ENCODE data around the gene CASS4. TPM values are rescaled to one million over a fixed set of nuclear protein-coding genes. Genes with fewer than 3 reads are reported as not detected.
"Not testable (repeated sequence)": the region's sequence is repeated elsewhere in the genome, so short reads cannot be mapped to it uniquely, and the experiment has no call there.

CASS4 gene
- total and polyA plus RNA-seq, 2 donors (not counting 1 experiment from before 2014, with no cell fraction given) = 17.7 to 65.8 TPM

DNA sequence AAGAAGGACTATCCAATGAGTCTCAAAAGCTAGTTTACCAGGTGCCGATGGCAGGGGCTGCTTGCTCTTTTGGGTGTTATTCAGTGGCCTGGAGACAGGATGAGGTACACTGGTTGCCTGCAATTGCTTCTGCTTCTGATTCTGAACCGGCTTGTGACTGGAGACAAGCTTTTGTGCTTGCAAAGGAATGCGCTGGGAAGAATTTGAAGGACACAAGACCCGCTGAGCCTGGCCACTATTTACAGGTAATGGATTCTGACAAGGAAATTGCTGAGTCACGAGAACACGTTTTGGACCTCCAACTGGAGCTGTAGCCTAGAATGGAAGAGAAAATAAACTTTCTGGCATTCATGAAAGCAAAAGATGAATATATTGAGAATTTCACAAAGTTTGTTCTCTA, 25.8 kb upstream of the CASS4 start:
- TF ChIP-seq EZH2 (IDR thresholded peaks at IDR 0.05; ENCODE audit: low read length, missing control alignments) = no peak
- TF ChIP-seq, protein P1, sequence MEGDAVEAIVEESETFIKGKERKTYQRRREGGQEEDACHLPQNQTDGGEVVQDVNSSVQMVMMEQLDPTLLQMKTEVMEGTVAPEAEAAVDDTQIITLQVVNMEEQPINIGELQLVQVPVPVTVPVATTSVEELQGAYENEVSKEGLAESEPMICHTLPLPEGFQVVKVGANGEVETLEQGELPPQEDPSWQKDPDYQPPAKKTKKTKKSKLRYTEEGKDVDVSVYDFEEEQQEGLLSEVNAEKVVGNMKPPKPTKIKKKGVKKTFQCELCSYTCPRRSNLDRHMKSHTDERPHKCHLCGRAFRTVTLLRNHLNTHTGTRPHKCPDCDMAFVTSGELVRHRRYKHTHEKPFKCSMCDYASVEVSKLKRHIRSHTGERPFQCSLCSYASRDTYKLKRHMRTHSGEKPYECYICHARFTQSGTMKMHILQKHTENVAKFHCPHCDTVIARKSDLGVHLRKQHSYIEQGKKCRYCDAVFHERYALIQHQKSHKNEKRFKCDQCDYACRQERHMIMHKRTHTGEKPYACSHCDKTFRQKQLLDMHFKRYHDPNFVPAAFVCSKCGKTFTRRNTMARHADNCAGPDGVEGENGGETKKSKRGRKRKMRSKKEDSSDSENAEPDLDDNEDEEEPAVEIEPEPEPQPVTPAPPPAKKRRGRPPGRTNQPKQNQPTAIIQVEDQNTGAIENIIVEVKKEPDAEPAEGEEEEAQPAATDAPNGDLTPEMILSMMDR (conservative IDR thresholded peaks at IDR 0.05 in 1 of 2, IDR thresholded peaks at IDR 0.05 in 1 of 2; ENCODE audit: low read depth in 1 of 2, low read length in 2 of 2) = no peak
- H3K9ac ChIP-seq (ENCODE audit: insufficient read depth, low read length) = no peak overlapping the region
- H3K27ac ChIP-seq (ENCODE audit: insufficient read depth, low read length) = no peak overlapping the region
- no peak overlapping the region for H3K4me2 ChIP-seq (ENCODE audit: extremely low read depth, insufficient read depth, low read length)
- no peak for DNase-seq (ENCODE audit: low read depth in 2 of 2)
- no peak overlapping the region for H3K4me3 ChIP-seq (replicated peaks in 1 of 4; ENCODE audit: control extremely low read depth in 1 of 4, insufficient read depth in 1 of 4, low read depth in 3 of 4, low read length in 4 of 4)
- H3K79me2 ChIP-seq (ENCODE audit: control insufficient read depth, insufficient read depth, low read length) = peaks cover 75% of the 10 kb centered on the region
- H3K4me1 ChIP-seq (ENCODE audit: control insufficient read depth, extremely low read depth, insufficient read depth, low read length) = peaks cover 2% of the 10 kb centered on the region
- no peak overlapping the region for H2AFZ ChIP-seq (ENCODE audit: low read length)
- no peaks in the 10 kb centered on the region for H4K20me1 ChIP-seq (ENCODE audit: control insufficient read depth, extremely low read depth, insufficient read depth, low read length)
- peaks cover 13% of the 10 kb centered on the region for H3K36me3 ChIP-seq (ENCODE audit: control insufficient read depth, insufficient read depth, low read length)
- no peaks in the 10 kb centered on the region for H3K27me3 ChIP-seq (ENCODE audit: control insufficient read depth, insufficient read depth, low read length)
- H3K9me3 ChIP-seq (ENCODE audit: control insufficient read depth, insufficient read depth, low read depth, low read length) = no peaks in the 10 kb centered on the region

DNA sequence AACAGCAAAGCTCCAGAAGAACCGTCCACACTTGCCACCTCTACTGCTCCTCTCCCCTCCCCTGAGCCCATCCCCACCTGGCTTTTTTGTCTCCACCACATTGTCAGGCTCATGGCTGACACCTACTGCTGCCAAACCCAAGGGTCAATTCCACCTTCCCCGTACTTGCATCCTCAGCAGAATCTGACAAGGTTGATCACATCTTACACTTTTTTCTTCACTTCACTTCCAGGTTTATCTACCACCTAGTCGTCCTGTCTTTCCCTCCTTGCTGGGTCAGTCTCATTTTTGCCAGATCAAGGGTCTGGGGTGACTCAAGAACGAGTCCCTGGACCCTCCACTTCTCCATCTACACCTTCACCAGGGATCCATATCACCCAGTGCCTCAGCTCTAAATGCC, 23.2 kb upstream of the CASS4 start:
- Histone ChIP-seq H3K36me3 (ENCODE audit: control insufficient read depth, insufficient read depth, low read length) (peaks cover 7% of the 10 kb centered on the region), H3K27me3 (ENCODE audit: control insufficient read depth, insufficient read depth, low read length) (no peaks in the 10 kb centered on the region), H3K9me3 (ENCODE audit: control insufficient read depth, insufficient read depth, low read depth, low read length) (no peaks in the 10 kb centered on the region), H3K4me1 (ENCODE audit: control insufficient read depth, extremely low read depth, insufficient read depth, low read length) (peaks cover 5% of the 10 kb centered on the region), H2AFZ (ENCODE audit: low read length) (no peak overlapping the region), H3K4me3 (replicated peaks in 1 of 4; ENCODE audit: control extremely low read depth in 1 of 4, insufficient read depth in 1 of 4, low read depth in 3 of 4, low read length in 4 of 4) (no peak overlapping the region), H3K27ac (ENCODE audit: insufficient read depth, low read length) (no peak overlapping the region), H3K4me2 (ENCODE audit: extremely low read depth, insufficient read depth, low read length) (no peak overlapping the region), H3K9ac (ENCODE audit: insufficient read depth, low read length) (no peak overlapping the region), H3K79me2 (ENCODE audit: control insufficient read depth, insufficient read depth, low read length) (peaks cover 80% of the 10 kb centered on the region), H4K20me1 (ENCODE audit: control insufficient read depth, extremely low read depth, insufficient read depth, low read length) (no peaks in the 10 kb centered on the region)
- TF ChIP-seq, protein P1 (conservative IDR thresholded peaks at IDR 0.05 in 1 of 2, IDR thresholded peaks at IDR 0.05 in 1 of 2; ENCODE audit: low read depth in 1 of 2, low read length in 2 of 2) = no peak
- no peak for TF ChIP-seq EZH2 (IDR thresholded peaks at IDR 0.05; ENCODE audit: low read length, missing control alignments)
- DNase-seq (ENCODE audit: low read depth in 2 of 2) = no peak

DNA sequence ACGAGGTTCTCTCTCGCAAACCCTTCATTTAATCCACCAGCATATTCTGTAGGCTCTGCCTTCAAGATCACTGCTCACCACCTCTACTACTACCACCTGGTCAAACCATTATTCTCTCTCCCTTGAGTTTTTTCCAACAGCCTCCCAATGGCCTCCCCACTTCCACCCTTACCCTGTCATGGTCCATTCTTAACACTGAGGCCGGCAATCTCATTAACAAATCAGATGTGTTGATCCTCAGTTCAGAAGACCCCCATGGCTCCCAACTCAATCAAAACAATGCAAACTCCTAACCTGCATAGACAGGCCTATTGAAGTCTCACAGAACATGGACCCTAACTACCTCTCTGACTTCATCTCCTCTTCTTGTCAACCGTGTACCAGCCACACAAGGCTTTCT, 22.3 kb upstream of the CASS4 start:
- no peaks in the 10 kb centered on the region for H3K9me3 ChIP-seq (ENCODE audit: control insufficient read depth, insufficient read depth, low read depth, low read length)
- no peak overlapping the region for H3K4me3 ChIP-seq (replicated peaks in 1 of 4; ENCODE audit: control extremely low read depth in 1 of 4, insufficient read depth in 1 of 4, low read depth in 3 of 4, low read length in 4 of 4)
- H3K27me3 ChIP-seq (ENCODE audit: control insufficient read depth, insufficient read depth, low read length) = no peaks in the 10 kb centered on the region
- H3K4me2 ChIP-seq (ENCODE audit: extremely low read depth, insufficient read depth, low read length) = peak overlapping the region; percentile 18
- peaks cover 5% of the 10 kb centered on the region for H3K4me1 ChIP-seq (ENCODE audit: control insufficient read depth, extremely low read depth, insufficient read depth, low read length)
- peaks cover 7% of the 10 kb centered on the region for H3K36me3 ChIP-seq (ENCODE audit: control insufficient read depth, insufficient read depth, low read length)
- DNase-seq (ENCODE audit: low read depth in 2 of 2) = no peak
- H3K79me2 ChIP-seq (ENCODE audit: control insufficient read depth, insufficient read depth, low read length) = peaks cover 83% of the 10 kb centered on the region
- no peak for TF ChIP-seq EZH2 (IDR thresholded peaks at IDR 0.05; ENCODE audit: low read length, missing control alignments)
- TF ChIP-seq, protein P1 (conservative IDR thresholded peaks at IDR 0.05 in 1 of 2, IDR thresholded peaks at IDR 0.05 in 1 of 2; ENCODE audit: low read depth in 1 of 2, low read length in 2 of 2) = no peak
- H4K20me1 ChIP-seq (ENCODE audit: control insufficient read depth, extremely low read depth, insufficient read depth, low read length) = no peaks in the 10 kb centered on the region
- no peak overlapping the region for H2AFZ ChIP-seq (ENCODE audit: low read length)
- no peak overlapping the region for H3K27ac ChIP-seq (ENCODE audit: insufficient read depth, low read length)
- no peak overlapping the region for H3K9ac ChIP-seq (ENCODE audit: insufficient read depth, low read length)

DNA sequence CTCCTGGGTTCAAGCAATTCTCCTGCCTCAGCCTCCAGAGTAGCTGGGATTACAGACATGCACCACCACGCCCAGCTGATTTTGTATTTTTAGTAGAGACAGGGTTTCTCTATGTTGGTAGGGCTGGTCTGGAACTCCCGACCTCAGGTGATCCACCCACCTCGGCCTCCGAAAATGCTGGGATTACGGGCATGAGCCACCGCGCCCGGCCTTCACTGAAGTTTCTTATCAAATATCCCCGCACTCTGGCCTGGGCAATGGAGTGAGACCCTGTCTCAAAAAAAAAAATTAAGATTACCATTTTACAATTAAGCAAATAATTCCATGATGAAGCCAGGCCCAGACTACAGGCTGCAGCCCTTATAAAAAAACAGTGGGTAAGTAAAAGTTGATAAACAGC, 21.7 kb upstream of the CASS4 start:
- Histone ChIP-seq H3K4me2 (ENCODE audit: extremely low read depth, insufficient read depth, low read length) (peak overlapping the region; percentile 95), H3K4me3 (replicated peaks in 1 of 4; ENCODE audit: control extremely low read depth in 1 of 4, insufficient read depth in 1 of 4, low read depth in 3 of 4, low read length in 4 of 4) (peak overlapping the region in 3 of 4 experiments; percentile 73 to 99 (median 95)), H3K79me2 (ENCODE audit: control insufficient read depth, insufficient read depth, low read length) (peaks cover 84% of the 10 kb centered on the region)
- not testable (repeated sequence) for DNase-seq (ENCODE audit: low read depth in 2 of 2); H3K36me3 ChIP-seq (ENCODE audit: control insufficient read depth, insufficient read depth, low read length); H3K9me3 ChIP-seq (ENCODE audit: control insufficient read depth, insufficient read depth, low read depth, low read length); H3K4me1 ChIP-seq (ENCODE audit: control insufficient read depth, extremely low read depth, insufficient read depth, low read length); H2AFZ ChIP-seq (ENCODE audit: low read length); H4K20me1 ChIP-seq (ENCODE audit: control insufficient read depth, extremely low read depth, insufficient read depth, low read length); H3K27ac ChIP-seq (ENCODE audit: insufficient read depth, low read length); H3K27me3 ChIP-seq (ENCODE audit: control insufficient read depth, insufficient read depth, low read length); H3K9ac ChIP-seq (ENCODE audit: insufficient read depth, low read length)

All from fibroblast of lung (primary cell).